GM20431 (cell line): ENCODE measurements around the gene UVSSA.
"Not testable (repeated sequence)": the region's sequence is repeated elsewhere in the genome, so short reads cannot be mapped to it uniquely, and the experiment has no call there.

Experiments
- in situ Hi-C: fragments of 300-500 bp; cut with MseI, MboI; formaldehyde crosslinking; loops from one replicate; pipeline ENCODE4 v1.15.0; 2020; ENCODE audit warnings: low sequenced_read_pairs; ENCODE audit not compliant: unreplicated experiment

Gene UVSSA

DNA sequence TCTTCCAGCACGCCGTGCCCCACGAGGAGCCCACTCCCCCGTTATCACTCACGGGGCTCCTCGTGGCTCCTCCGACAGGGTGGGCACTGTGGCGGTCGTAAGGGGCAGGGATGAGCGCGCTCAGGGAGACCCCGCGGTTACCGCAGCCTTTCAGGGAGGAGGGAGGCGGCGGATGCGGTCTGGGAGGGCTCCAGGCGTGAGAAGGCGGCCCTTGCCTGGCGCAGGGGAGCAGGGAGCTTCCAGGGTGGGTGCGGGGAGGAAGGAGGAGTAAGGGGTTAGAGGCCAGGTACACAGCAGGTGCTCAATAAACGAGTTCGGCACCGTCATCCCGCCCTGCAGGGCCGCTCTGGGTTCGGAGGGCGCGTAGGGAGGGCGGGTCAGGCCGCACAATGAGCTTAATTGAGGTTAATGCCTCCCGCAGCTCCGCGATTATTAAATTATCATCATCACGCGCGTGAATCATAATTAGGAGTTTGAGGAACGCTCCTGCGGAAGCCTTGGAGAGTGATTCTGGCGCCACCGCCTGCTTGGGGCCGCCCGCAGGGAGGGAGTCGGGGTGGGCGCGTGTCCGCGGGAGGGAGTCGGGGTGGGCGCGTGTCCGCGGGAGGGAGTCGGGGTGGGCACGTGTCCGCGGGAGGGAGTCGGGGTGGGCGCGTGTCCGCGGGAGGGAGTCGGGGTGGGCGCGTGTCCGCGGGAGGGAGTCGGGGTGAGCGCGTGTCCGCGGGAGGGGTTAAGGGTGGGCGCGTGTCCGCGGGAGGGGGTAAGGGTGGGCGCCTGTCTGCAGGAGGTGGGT, 66.9 kb downstream of the UVSSA start:
- in situ Hi-C loops, result no loop called here

DNA sequence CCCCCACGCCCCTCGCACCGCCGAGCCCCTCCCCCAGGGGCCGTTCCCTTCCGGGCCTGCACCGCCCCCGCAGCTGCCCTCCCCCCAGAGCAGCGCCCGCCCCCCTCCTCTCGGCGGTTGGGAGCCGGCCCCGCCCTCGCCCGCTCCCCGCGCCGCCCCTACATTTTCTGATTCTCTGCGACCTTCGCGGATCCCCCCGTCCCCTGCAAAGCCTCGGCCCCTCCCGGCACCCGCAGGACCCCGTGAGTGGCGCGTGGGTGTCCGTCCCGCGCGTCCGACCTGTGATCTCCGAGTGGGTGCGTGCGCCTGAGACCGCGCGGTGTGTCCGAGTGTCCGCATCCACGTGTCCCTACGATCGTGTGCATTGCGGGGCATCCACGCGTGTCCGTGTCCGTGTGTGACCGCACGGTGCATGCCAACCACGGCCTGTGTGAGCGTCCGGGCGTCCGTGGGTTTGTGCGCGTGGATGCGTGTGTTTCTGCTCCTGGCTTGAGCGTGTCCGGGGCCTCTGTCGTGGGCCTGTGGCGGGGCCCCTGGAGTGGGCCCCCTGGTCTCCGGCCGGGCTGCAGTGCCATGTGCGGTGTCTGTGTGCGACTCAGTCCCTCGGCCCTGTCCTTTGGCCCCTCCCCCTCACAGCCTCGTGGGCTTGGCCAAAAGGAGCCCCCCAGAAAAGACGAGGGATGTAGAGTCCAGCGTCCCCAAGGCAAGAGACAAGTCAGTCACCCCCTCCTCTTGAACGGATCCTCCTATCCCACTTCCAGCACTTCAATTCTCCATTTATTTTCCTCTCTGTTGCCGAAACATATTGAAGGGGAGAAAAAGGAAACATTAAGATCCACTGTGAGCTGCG, 68.0 kb downstream of the UVSSA start:
- in situ Hi-C loops, result no loop called here

- in situ Hi-C loops, result no loop called here
Observed at GRCh38 chr4:1415681-1415981, 68.6 kb downstream of the UVSSA start.

DNA sequence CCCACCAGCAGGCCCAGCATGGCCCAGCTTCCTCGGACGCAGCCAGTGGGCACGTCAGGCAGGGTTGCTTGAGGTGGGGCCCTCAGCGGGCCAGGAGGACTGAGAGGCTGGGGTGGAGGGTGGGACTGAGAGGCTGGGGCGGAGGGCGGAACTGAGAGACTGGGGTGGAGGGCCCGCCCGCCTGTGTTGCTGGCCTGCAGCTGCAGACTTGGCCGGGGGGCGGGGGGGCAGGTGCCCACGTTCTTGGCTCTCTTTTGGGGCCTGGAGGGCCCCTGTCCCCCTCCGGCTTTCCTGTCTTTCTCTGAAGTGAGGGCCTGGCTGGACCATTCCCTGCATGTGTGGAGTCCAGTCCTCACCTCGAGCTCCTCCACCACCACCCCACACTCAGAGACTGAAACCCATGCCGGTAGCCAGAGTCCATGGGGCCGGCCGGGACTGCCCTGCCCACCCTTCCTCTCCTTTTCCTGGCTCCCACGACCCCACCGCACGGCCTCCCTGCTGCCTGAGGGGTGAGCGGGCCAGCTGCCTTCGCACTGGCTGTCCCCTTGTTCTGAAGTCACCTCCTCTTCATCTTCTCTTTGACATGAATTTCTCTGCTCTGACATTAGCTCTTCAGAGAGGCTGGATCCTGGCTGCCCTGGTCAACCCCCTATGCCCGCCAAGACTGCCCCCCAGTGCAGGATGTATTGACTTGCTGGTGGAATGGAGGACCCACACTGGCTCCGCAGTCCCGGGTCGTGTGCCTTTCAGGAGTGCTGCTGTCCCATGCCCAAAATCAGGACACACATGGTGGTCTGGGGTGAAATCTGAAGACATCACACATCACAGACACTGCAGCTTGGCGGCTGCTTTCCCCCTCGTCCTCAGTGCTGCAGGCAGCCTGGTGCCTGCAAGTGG, 69.3 kb downstream of the UVSSA start:
- in situ Hi-C loops, result no loop called here

DNA sequence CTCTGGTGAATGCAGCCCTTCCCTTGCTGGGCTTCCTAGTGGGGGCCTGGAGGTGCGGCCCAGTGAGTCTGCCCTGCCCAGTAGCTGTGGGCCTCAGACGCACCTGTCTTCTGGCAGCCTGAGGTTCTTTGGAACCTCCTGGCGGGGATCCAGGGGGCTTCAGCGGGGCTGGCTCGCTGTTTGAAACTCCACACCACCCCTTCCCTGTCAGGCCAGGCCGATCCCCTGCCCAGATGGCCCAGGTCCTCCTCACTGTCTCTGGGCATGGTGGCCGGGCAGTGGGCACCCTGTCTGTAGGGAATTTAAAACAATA, 69.9 kb downstream of the UVSSA start:
- in situ Hi-C loops, result no loop called here

DNA sequence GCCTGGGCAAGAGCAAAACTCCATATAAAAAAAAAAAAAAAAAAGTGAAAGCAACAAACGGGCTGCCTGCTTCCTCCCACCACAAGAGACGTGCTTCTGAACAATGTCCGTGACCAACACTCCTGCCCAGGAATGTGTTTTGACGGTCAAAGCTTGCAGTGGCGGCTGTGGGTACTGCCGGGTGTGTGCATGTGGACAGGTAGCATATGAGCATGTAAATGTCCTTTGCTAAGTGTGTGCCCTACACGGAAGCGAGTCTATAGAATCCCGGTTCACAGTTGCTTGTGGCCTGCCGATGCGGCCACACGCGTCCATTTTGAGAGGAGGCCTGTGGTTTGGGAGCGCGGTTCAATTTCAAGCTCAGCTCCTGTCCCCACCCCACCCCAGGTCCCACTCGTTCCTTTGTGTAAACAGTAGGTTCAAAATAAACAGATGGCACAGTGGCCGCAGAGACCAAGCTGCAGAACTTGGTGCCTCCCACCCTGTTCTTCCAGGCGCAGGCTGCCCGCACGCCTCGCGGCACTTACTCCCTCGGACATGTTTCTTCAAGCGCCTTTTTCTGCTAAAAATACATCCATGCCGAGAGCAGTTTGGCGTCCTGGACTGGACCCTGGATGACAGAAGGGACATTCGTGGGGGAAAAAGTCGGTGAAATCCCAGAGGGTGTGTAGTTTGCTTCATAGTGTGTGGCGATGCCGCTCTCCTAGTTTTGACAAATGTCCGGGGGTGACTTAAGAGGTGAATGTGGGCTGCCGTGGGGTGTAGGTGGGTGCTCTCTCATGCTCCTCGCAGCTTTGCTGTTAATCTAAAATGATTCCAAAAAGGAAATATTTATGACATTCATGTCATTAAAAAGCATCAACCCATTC, 70.7 kb downstream of the UVSSA start:
- in situ Hi-C loops, result no loop called here

- in situ Hi-C loops, result no loop called here
Observed at GRCh38 chr4:1418494-1419285, 71.7 kb downstream of the UVSSA start.

GRCh38 chr4:1419708-1420107, 72.7 kb downstream of the UVSSA start:
- in situ Hi-C loops, result no loop called here

DNA sequence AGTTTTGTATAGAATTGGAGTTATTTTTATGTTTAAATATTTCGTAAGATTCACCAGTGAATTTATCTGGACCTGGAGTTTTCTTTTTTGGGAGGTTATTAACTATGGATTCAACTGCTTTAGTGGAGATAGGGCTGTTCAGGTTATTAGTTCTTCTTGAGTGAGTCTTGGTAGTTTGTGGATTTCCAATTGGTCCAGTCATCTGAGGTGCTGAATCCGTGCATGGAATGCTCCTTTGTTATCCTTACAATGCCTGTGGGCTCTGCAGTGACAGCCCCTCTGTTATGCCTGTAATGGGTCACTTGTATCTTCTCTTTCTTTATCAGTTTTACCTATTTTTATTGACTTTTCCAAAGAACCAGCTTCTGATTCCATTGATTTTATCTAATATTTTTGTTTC, 74.6 kb downstream of the UVSSA start:
- in situ Hi-C loops, result no loop called here

DNA sequence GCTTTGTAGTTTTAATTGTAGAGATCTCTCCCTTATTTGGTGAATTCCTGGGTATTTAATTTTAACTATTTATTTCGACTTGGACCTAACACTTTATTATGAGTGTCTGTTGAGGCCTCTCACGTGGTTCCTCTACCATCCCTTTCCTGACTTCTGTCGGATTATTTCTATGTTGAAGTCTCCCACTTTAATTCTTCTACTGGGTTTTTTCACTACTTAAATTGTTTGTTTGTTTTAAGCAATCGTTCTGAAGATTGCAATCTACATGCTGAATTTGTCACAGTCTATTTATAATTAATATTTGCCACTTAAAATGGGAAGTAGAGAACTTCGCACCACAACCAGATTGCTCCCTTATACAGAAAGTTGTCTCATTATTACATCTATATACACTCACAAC, 80.0 kb downstream of the UVSSA start:
- in situ Hi-C loops, result no loop called here

DNA sequence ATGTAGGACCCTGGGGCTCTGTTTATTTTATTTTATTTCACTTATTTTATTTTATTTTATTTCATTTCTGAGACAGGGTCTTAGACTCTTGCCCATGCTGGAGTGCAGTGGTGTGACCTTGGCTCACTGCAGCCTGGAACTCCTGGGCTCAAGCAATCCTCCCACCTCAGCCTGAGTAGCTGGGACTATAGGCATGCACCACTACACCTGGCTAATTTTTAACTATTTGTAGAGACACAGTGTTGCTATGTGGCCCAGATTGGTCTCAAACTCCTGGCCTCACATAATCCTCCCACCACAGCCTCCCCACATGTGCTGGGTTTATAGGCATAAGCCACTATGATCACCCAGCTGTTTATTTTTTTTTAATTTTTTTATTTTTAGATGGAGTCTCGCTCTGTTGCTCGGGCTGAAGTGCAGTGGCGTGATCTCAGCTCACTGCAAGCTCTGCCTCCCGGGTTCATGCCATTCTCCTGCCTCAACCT, 96.7 kb downstream of the UVSSA start:
- in situ Hi-C loops, result not testable (repeated sequence)
